Measurements from ENCODE around the gene C6orf62.
"Not testable (repeated sequence)": the region's sequence is repeated elsewhere in the genome, so short reads cannot be mapped to it uniquely, and the experiment has no call there.

C6orf62 gene

DNA sequence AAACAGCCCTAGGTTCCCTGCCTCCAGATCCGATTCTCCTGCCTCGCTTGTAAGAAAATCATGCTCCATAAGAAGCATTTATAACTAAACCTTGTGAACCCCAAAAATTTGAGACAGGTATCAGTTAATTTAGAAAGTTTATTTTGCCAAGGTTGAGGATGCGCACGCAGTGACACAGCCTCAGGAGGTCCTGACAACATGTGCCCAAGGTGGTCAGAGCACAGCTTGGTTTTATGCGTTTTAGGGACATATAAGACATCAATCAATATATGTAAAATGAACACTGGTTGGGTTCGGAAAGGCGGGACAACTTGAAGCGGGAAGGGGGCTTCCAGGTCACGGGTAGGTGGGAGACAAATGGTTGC lies 50.0 kb downstream of the C6orf62 start:
- no peak for DNase-seq (ENCODE audit: low read depth in 3 of 3, low spot score in 1 of 3)

DNA sequence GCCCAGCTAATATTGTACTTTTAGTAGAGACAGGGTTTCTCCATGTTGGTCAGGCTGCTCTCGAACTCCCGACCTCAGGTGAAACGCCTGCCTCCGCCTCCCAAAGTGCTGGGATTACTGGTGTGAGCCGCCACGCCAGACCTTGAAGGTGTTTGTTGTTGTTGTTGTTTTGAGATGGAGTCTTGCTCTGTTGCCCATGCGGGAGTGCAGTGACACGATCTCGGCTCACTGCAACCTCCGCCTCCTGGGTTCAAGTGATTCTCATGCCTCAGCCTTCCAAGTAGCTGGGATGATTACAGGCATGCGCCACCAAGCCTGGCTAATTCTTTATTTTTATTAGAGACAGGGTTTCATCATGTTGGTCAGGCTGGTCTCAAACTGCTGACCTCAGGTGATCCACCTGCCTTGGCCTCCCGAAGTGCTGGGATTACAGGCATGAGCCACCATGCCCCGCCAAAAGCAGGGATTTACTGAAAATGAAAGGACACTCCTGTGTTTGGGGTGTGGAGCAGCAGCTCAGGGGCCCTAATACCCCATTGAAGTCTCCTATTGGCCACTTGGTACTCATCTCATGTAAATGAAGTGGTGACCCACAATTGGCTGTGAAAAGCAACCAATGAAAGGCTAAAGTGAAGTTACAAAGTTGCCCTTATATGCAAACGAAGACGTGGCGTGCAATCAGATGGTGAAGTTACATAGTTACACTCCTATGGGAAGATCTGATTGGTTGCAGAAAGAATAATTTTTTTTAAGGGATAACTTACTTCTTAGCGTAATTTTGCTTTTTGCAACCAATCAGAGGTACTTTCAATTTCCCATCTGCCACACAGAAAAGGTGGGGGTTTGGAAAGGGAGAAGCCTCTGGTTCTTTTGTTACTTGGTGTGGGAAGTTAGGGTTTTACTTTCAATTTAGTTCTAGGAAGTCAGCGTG lies 50.6 kb downstream of the C6orf62 start:
- not testable (repeated sequence) for DNase-seq (ENCODE audit: low read depth in 3 of 3, low spot score in 1 of 3)

DNA sequence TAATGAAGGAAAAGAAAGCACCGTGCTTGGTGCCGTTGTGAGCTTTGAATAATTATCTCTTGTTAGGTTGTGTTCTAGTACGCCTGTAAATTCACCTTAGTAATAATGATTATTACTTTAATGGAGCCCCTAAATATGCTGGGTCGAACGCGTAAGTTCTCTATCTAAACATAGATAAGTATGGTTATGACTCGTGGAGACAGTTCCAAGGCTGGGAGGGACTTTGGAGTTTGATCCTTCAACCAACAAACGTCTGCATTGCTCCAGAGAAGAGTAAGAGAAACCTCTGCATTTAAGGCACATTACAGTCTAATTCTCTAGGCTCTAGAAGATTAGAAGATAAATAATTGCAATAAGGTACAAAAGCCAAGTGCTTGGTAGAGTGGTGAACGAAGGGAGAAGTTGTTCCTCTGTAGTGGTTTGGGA lies 51.6 kb downstream of the C6orf62 start:
- no peak for DNase-seq (ENCODE audit: low read depth in 3 of 3, low spot score in 1 of 3)

DNA sequence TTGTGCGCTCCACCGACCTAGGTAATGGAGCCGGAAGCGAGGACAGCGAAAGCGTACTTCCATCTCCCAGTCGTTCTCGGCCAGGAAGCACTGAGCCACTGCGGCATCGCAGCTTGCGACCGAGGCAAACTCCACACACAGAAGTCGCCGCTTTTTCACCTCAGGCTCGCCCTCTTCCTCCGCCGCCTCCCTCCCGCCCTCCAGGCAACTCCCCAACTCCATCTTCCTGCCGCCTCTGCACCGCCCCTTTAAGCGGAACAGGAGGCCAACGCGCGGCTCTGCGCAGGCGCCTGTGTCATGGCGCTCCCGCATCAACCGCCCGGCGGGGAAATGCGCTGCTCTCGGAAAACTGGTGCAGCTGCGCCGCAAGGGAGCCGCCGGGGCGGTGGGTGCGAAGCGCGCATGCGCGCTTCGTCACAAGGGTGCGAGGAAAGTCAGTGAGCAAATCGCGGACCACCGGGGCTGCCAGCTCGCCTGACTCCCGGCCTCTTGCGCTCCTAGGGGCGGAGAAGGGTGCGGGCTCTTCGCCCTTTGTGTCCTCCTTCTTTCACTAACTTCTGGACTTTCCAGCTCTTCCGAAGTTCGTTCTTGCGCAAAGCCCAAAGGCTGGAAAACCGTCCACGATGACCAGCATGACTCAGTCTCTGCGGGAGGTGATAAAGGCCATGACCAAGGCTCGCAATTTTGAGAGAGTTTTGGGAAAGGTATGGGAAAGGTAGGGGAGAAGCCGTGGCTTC lies 52.1 kb downstream of the C6orf62 start, which contains the start of the genes ACOT13 and TDP2:
Gene ACOT13 (plus strand): TSS at position 437 of the 737 bp plus-strand sequence. CDS start 187 bp downstream, at position 624.
Gene TDP2 (minus strand): TSS at position 259 of the 737 bp plus-strand sequence. CDS start 37 bp downstream, at position 222.
- peak; percentile 88 to 95 (median 91) for DNase-seq (ENCODE audit: low read depth in 3 of 3, low spot score in 1 of 3)

DNA sequence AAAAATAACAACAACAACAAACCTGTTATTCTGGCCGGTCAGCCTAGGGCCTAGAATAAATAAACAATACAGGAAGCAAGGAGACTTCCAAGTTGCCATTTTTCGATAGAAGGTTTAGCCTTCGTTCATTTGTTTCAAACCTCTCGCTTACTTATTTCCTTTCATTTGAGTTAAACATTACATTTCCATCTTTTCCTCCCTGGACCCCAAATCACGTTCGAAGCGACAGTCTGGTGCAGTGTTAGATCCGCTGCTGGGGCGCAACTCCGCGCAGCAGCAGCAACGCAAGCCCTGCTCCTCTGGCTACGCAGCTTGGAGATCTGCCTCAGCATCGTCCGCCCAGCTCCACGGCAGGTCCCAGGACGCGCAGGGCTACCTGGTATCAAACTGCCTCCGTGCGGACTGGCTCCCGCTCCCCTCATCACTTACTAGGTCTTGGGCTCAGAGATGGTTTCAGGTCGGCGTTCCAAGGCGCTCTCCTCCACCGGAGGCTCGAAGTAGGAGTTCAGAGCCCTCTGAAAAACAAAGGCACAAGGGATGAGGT lies 52.8 kb downstream of the C6orf62 start:
- peak in 1 of 3 donors; percentile 9 for DNase-seq (ENCODE audit: low read depth in 3 of 3, low spot score in 1 of 3)

DNA sequence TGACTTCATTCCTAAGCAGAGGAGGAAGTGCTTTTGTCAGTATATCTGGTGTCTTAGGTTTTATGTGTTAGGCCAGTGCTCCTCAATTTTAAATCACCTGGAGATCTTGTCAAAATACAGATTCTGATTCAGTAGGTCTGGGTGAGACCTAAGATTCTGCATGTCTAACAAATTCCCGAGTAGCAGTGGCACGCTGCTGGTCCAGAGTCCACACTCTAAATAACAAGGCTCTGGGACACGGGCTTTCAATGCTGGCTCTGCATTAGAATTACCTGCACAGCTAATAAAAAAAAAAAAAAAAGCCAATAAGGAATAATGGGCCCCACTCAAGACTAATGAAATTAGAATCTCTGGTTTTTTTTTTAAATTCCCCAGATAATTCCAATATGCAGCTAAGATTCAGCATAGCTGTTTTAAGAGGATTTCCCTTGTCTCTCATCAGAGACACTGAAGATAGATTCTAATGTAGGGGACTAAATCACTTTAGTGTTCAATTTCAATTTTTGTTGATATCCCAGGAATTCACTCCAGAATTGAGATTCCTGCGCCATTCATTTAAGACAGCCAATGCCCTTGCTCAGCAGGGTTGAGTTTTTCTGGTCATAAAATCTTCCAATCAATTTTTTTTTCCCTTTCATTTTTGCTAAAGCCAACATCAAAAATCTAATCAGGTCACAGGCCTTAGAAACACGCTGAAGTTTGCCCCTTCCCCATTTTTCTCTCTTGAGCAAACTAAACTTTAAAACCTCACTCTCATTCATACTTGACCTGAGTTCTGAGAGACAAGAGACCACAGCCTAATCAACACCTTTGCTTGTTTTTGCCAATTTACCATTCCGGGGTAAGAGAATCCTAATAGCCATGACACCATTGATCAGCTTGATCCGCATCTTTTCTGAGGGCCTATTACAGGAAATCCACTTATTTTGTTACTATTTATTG lies 54.6 kb downstream of the C6orf62 start:
- DNase-seq (ENCODE audit: low read depth in 3 of 3, low spot score in 1 of 3), result no peak

DNA sequence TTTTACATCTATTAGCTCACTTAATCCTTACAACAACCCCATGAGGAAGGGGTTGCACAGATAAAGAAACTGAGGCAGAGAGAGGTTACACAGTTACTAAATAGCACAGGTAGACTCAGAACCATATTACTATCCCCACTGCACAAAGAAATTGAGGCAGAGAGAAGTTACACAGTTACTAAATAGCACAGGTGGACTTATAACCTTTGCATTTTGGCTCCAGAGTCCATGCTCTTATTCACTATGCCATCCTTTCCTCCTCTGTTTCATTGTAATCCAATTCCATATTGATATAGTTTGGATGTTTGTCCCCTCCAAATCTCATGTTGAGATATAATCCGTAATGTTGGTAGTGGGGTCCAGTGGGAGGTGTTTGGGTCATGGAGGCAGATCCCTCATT lies 55.8 kb downstream of the C6orf62 start:
- DNase-seq (ENCODE audit: low read depth in 3 of 3, low spot score in 1 of 3), result no peak

DNA sequence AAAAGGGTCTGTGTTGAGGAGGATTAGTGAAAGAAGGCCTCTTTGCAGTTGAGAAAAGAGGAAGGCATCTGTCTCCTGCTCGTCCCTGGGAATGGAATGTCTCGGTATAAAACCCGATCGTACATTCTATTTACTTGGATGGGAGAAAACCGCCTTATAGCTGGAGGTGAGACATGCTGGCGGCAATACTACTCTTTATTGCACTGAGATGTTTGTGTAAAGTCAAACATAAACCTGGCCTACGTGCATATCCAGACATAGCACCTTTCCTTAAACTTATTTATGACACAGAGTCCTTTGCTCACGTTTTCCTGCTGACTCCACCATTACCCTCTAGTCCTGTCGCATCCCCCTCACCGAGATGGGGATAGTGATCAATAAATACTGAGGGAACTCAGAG lies 56.7 kb downstream of the C6orf62 start:
- DNase-seq (ENCODE audit: low read depth in 3 of 3, low spot score in 1 of 3), result no peak

DNA sequence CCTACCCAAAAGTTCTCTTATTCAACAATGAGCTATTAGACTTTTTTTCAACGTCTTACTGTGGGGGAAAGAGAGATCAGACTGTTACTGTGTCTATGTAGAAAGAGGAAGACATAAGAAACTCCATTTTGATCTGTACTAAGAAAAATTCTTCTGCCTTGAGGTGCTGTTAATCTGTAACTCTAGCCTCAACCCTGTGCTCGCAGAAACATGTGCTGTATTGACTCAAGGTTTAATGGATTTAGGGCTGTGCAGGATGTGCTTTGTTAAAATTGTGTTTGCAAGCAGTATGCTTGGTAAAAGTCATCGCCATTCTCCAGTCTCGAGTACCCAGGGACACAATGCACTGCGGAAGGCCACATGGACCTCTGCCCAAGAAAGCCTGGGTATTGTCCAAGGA lies 57.2 kb downstream of the C6orf62 start:
- DNase-seq (ENCODE audit: low read depth in 3 of 3, low spot score in 1 of 3), result not testable (repeated sequence)

DNA sequence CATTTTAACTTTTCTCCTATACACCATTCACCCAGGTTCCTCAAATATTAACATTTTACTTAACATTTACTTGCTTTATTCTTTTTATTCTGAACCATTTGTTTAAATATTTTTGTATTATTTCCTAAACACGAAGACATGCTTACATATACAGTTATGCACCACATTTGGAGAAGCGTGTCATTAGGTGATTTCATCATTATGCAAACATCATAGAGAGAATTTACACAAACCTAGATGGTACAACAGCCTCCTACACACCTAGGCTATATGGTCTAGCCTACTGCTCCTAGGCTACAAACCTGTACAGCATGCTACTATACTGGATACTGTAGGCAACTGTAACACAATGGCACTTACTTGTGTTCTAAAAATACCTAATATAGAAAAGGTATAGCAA lies 58.8 kb downstream of the C6orf62 start:
- no peak for DNase-seq (ENCODE audit: low read depth in 3 of 3, low spot score in 1 of 3)

DNA sequence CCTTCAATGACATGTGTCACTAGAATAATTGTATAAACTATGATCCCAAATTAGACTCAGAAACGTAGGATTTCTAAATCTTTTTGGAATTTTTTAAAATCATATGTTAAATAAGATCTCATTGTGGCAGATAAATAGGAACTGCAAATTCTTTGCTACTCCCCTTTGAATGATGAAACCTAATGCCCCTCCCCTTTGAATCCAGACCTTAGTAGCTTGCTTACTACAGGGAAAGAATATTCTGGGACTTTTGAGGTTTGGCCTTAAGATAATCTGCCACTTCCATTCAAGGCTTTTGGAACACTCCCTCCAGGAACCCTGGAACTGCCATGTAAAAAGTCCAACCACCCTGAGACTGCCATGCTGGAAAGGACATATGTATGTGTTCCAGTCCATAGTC lies 59.4 kb downstream of the C6orf62 start:
- DNase-seq (ENCODE audit: low read depth in 3 of 3, low spot score in 1 of 3), result no peak

DNA sequence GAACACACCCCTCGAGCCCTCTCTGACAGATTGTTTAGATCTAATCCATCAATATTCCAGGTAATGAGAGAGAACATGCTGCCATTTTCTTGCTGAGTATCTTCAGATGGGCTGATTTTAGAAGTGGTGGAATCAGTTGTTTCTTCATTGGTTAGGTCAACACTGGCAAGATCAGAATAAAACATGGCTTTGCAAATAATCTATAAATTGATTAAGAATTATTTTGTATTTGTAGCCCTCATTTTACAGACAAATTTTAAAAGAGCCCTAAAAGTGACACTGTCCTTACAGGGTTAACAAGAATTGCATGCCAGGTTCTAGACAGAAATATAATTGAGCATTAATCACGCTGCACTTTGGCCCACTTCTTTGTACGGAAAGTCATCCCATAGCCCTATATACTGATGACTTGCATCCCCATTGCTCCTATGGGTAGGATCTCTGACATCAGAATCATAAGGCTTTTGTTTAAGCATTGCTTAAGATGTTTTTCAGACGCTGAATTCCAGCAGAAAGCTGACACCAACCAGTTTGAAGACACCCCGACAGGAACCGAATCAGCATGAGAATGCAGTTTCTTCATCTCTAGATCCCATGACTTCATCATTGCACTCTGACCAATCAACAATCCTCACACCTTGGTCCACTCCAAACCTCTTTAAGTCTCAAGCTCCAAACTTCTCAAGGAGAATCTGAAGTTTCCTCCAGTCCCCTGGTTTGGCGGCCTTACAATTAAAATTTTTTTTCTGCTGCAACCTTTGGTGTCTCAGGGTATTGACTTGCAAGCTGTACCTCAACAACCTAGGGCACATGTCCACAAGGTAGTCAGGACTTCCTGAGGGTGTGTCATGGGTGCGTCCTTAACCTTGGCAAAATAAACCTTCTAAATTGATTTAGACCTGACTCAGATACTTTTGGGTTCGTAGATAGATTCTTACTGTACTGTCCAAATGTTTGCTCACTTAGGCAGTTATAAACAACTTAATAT lies 60.1 kb downstream of the C6orf62 start:
- DNase-seq (ENCODE audit: low read depth in 3 of 3, low spot score in 1 of 3), result no peak

DNA sequence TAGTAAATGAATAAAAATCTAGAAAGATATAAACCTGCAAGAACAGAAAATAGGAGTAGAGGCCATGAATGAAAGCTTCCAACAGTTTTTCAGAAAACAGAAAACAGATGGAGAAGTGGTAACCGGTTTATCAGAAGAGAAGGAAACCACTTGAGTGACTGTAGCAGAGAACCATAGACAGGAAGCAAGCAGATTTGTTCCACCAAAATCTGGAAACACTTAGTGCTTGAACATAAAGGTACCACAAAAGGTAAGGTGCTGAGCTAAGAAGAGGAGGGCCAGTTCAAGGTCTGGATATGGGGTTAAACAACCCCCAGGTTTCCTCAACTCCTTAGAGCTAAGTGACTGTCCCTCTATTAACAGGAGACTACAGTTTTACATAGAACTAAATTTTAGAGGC lies 63.7 kb downstream of the C6orf62 start:
- no peak for DNase-seq (ENCODE audit: low read depth in 3 of 3, low spot score in 1 of 3)
